Activated B cell treated with CpG ODN at 0.5 μM for 24 hours (primary cell): Measurements from ENCODE around the gene PRDX2. TPM values are rescaled to one million over a fixed set of nuclear protein-coding genes. Genes with fewer than 3 reads are reported as not detected.
"Not testable (repeated sequence)": the region's sequence is repeated elsewhere in the genome, so short reads cannot be mapped to it uniquely, and the experiment has no call there.

Source experiments
- ATAC-seq: fragments of 200-7000 bp; cut with Tn5 transposase; one replicate; pipeline ENCODE4 v1.10.0; 2021; ENCODE audit warnings: low read depth, mild to moderate bottlenecking, moderate library complexity
- CTCF ChIA-PET: fragments of 350-600 bp; sonication (Branson Sonifier 250); formaldehyde crosslinking; loops from one replicate; lab custom pipeline; 2021; ENCODE audit warnings: antibody characterized with exemption; lab: Charles Lee
- POLR2A ChIA-PET: fragments of 350-600 bp; sonication (Branson Sonifier 250); formaldehyde crosslinking; loops from one replicate; lab custom pipeline; 2021; ENCODE audit warnings: antibody characterized with exemption; lab: Charles Lee
- DNase-seq: peaks from one replicate; pipeline ENCODE4 v3.0.0; 2022
- H3K27ac Mint-ChIP-seq: one replicate; pipeline ENCODE4 v1.8.0; 2020; ENCODE audit warnings: mixed read lengths
- H3K27me3 Mint-ChIP-seq: one replicate; pipeline ENCODE4 v1.8.0; 2021; ENCODE audit warnings: mixed read lengths
- H3K36me3 Mint-ChIP-seq: one replicate; pipeline ENCODE4 v1.8.0; 2021; ENCODE audit warnings: low read depth, mixed read lengths
- H3K4me1 Mint-ChIP-seq: one replicate; pipeline ENCODE4 v1.8.0; 2021; ENCODE audit warnings: mixed read lengths
- H3K4me3 Mint-ChIP-seq: one replicate; pipeline ENCODE4 v1.8.0; 2020; ENCODE audit warnings: mild to moderate bottlenecking, mixed read lengths
- H3K9me3 Mint-ChIP-seq: one replicate; pipeline ENCODE4 v1.8.0; 2020; ENCODE audit warnings: mixed read lengths
- intact Hi-C: fragments of 100-400 bp; cut with micrococcal nuclease; formaldehyde crosslinking; loops from one replicate; pipeline ENCODE4 v1.15.1; 2024
- total RNA-seq: library from RNA; stranded (reverse); gene quantifications from 2 replicates; pipeline ENCODE4 v1.2.3, GENCODE V29; 2022
- TF ChIP-seq, protein P1 (sequence below): fragments of 200-600 bp; IDR thresholded peaks from one replicate; pipeline ENCODE4 v1.8.0; 2022; ENCODE audit warnings: antibody characterized with exemption, mild to moderate bottlenecking

Gene PRDX2
- total RNA-seq: 53.1 and 55.6 TPM in 2 replicates

DNA sequence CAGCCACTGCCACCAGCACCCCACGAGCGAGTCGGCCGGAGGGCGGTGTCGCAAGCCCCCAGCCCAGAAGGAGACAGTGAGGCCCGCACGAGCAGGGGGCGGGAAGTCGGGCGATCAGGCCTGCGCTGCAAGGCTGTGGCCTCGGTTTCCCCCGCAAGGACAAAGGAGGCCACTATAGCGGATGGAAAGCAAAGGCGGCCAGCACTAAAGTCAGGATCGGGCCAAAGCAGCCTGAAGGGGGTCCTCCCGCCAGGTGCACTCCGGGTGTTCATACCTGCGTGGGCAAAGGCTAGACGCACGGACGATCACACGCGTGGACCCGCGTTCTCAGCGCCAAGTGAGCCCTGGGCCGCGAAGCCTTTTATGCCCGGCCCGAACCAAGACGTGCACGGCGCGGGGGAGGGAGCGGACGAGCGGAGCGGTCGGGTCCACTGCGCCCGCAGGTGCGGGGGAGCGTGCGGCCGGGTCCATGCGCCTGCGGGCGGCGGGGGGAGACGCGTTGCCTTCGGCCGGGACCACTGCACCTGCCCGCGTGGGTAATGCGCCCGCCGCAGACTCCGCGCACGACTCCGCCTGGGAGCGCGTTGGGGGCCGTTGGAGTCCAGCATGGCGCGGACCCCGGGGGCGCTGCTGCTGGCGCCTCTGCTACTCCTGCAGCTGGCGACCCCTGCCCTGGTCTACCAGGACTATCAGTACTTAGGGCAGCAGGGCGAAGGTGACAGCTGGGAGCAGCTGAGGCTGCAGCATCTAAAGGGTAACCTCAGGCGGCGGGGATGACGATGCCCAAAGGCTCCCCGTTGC, at the start of gene PRDX2, which contains the start of gene THSD8:
TSS of gene PRDX2 (minus strand) at position 335 of the 801 bp plus-strand sequence. CDS start 539 bp downstream, outside the sequence.
TSS of gene THSD8 (plus strand) at position 604 of the 801 bp plus-strand sequence. CDS start at position 607, 3 bp downstream.
- POLR2A ChIA-PET: interaction anchor here (0.7 to 1.3 kb wide), 4 partner anchors 8 to 32 kb away, joined by 3 to 5 read pairs (median 4); no protein-coding TSS in a partner anchor
- CTCF ChIA-PET: interaction anchor here (1.0 to 11.4 kb wide), 5 partner anchors 9 to 45 kb away, joined by 3 to 280 read pairs (median 7); partner anchors contain the start of gene HOOK2
- H3K27ac Mint-ChIP-seq: no peak within 1 kb of the TSS
- H3K4me1 Mint-ChIP-seq: peaks cover 26% of the 10 kb centered on the region
- DNase-seq (peak; percentile 59), ATAC-seq (peak; percentile 69)
- H3K9me3 Mint-ChIP-seq: no peaks in the 10 kb centered on the region
- peak within 1 kb of the TSS; percentile 82 for H3K4me3 Mint-ChIP-seq
- peaks cover 3% of the 10 kb centered on the region for H3K36me3 Mint-ChIP-seq
- TF ChIP-seq, protein P1, sequence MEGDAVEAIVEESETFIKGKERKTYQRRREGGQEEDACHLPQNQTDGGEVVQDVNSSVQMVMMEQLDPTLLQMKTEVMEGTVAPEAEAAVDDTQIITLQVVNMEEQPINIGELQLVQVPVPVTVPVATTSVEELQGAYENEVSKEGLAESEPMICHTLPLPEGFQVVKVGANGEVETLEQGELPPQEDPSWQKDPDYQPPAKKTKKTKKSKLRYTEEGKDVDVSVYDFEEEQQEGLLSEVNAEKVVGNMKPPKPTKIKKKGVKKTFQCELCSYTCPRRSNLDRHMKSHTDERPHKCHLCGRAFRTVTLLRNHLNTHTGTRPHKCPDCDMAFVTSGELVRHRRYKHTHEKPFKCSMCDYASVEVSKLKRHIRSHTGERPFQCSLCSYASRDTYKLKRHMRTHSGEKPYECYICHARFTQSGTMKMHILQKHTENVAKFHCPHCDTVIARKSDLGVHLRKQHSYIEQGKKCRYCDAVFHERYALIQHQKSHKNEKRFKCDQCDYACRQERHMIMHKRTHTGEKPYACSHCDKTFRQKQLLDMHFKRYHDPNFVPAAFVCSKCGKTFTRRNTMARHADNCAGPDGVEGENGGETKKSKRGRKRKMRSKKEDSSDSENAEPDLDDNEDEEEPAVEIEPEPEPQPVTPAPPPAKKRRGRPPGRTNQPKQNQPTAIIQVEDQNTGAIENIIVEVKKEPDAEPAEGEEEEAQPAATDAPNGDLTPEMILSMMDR: no peak
- H3K27me3 Mint-ChIP-seq: peaks cover 5% of the 10 kb centered on the region
- intact Hi-C loops: no loop called here

DNA sequence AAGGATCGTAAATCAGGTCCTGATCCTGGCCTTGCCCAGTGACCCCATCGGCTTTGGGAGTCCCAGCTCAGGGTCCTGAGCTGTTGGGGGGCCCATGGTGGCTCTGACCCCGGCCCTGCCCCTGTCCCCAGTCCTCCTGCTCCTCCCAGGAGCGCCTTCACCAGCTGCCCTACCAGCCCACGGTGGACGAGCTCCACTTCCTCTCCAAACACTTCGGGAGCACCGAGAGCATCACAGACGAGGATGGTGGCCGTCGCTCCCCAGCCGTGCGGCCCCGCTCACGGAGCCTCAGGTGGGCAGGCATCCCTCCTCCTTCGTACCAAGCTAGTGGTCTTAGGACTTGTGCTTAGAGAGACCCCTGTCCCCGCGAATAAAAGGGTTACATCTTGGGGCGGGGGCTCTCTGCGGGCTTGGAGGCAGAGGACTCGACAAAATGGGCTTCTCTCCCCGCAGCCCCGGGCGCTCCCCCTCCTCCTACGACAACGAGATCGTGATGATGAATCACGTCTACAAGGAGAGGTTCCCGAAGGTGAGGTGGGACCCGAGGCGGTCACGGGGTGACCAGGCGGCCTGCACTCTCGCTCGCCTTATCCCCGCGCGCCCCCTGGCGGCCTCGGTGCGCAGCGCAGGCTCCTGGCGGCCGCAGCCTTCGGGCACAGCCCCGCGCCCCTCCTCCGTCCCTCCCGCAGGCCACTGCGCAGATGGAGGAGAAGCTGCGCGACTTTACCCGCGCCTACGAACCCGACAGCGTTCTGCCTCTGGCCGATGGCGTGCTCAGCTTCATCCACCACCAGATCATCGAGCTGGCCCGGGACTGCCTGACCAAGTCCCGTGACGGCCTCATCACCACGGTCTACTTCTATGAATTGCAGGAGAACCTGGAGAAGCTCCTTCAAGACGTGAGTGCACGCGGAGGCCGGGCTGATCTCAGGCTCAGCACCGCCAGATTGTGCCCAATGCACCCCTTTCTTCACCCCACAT, 45.8 kb upstream of the PRDX2 start:
- Mint-ChIP-seq H3K27me3 (peaks cover 20% of the 10 kb centered on the region), H3K36me3 (no peaks in the 10 kb centered on the region), H3K27ac (no peak overlapping the region), H3K4me3 (no peak overlapping the region), H3K9me3 (no peaks in the 10 kb centered on the region), H3K4me1 (peaks cover 7% of the 10 kb centered on the region)
- intact Hi-C loops: loop anchor here (1.0 to 5.0 kb wide), 6 partner anchors 51 to 285 kb away; no protein-coding TSS in a partner anchor
- TF ChIP-seq, protein P1: peak; percentile 86
- ChIA-PET CTCF (interaction anchor here (0.7 to 7.5 kb wide), 20 partner anchors 10 to 233 kb away, joined by 3 to 149 read pairs (median 6); partner anchors contain the start of genes DNASE2 and RNASEH2A), POLR2A (interaction anchor here (0.5 to 1.2 kb wide), 2 partner anchors 50 to 82 kb away, joined by 7 to 13 read pairs; no protein-coding TSS in a partner anchor)
- ATAC-seq (peak; percentile 99), DNase-seq (peak; percentile 92)

DNA sequence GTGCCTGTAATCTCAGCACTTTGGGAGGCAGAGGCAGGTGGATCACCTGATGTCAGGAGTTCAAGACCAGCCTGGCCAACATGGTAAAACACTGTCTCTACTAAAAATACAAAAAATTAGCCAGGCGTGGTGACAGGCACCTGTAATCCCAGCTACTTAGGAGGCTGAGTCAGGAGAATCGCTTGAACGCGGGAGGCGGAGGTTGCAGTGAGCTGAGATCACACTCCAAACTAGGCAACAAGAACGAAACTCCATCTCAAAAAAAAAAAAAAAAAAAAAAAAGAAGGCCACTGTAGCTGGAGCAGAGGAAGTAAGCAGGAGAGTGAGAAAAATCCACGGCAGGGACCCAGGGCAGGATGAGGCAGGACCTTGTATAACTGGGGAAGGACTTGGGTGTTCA, 45.0 kb upstream of the PRDX2 start:
- not testable (repeated sequence) for H3K9me3 Mint-ChIP-seq, H3K4me3 Mint-ChIP-seq, H3K27ac Mint-ChIP-seq, DNase-seq, ATAC-seq, H3K36me3 Mint-ChIP-seq
- CTCF ChIA-PET: interaction anchor here (0.8 to 7.5 kb wide), 10 partner anchors 10 to 170 kb away, joined by 3 to 149 read pairs (median 7); partner anchors contain the start of gene RNASEH2A
- peaks cover 25% of the 10 kb centered on the region for H3K27me3 Mint-ChIP-seq
- H3K4me1 Mint-ChIP-seq: peaks cover 10% of the 10 kb centered on the region
- POLR2A ChIA-PET: interaction anchor here (1.2 kb wide), 1 partner anchor 81 kb away, joined by 13 read pairs; no protein-coding TSS in a partner anchor
- intact Hi-C loops: loop anchor here (1.0 to 5.0 kb wide), 6 partner anchors 50 to 284 kb away; no protein-coding TSS in a partner anchor

DNA sequence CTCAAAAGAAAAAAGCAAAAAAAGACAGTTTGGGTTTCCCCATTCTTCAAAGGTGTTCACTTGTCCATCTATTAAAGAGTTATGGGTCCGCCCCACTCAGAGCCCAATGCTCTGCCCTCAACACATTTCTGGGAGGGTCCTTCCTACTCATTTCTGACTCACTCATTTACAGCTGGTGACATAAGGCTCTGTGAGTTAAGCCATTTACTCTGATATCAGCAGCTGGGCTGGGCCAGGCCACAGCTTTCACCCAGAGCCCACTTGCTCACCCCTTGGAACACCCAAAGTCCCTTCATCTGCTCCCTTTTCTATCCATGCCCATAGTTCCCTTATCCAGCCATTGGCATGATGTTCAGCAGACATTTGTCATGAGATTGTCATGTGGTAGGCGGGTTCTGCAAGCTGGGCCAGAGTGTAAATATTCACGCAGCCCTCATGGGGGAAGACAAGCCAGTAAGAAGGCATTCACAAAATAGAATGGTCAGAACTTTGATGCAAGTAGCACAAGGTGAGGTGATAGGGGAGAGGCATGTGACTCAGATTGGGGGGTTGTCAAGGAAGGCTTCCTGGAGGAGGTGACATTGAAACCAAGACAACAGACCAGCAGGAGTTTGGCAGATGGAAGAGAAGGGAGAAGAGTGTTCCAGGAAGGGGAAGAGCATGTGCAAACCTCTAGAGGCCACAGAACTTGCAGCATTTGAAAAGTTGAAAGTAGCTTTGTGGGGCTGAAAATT, 42.6 kb upstream of the PRDX2 start:
- no peak overlapping the region for H3K4me3 Mint-ChIP-seq

More for the DNA sequence above, 42.6 kb upstream of the PRDX2 start:
- H3K27me3 Mint-ChIP-seq: peaks cover 47% of the 10 kb centered on the region
- no peak overlapping the region for H3K27ac Mint-ChIP-seq
- ChIA-PET POLR2A (interaction anchor here (0.6 to 0.9 kb wide), 2 partner anchors 55 to 147 kb away, joined by 3 read pairs; no protein-coding TSS in a partner anchor), CTCF (interaction anchor here (7.5 kb wide), 1 partner anchor 81 kb away, joined by 149 read pairs; no protein-coding TSS in a partner anchor)
- H3K36me3 Mint-ChIP-seq: no peaks in the 10 kb centered on the region
- H3K9me3 Mint-ChIP-seq: no peaks in the 10 kb centered on the region
- H3K4me1 Mint-ChIP-seq: peaks cover 30% of the 10 kb centered on the region
- ATAC-seq (no peak), DNase-seq (no peak)
- TF ChIP-seq, protein P1: no peak
- intact Hi-C loops: no loop called here
